ENCODE data around the gene HDAC5. TPM values are rescaled to one million over a fixed set of nuclear protein-coding genes. Genes with fewer than 3 reads are reported as not detected.
A peak's percentile ranks its signal among the peaks of the same experiment; 100 is the strongest.
"Not testable (repeated sequence)": the region's sequence is repeated elsewhere in the genome, so short reads cannot be mapped to it uniquely, and the experiment has no call there.

The HDAC5 gene
- total RNA-seq, 2 experiments from 2014 or later = 24.0 to 24.9 TPM

DNA sequence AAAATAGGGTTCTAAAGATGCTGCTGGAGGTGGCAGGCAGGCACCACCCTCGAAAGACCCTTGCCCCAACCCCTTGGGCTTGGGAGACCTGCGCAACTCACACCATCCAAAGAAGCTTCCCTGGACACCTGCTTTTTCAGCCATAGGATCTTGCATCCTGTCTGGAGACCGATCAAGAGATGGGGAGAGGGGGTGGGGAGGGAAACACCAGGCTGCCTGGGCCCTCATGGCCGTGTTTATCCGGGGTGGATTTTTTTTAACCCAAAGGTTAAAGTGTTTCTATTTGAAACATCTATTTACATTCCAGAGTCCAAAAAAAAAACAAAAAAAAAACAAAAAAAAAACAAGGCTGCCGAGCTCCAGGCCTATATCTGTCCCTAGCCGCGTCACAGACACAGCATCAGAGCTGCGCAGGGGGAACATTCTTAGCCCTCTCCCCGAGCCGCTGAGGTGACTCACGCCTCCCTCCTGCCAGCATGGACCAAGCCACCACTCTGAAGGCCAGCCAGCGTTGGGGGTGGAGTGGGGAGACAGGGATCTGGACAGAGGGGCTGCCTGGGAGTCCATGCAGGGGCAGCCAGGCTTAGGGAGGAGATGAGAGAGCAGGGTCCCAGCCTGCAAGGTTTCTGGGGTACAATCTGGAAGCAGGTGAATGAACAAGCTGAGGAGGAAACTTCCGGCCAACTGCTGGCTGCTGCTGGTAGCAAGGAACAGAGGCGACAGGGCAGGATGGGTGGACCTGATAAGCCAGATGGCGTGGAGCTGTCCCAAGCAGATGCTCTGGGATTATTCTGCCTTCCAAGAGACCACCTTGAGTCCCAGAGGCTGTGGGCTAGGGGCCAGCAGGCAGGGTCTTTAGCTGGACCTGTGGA, 14.8 kb downstream of the HDAC5 start:
- ChIA-PET POLR2A (interaction anchor here (0.6 to 1.6 kb wide), 2 partner anchors 78 to 181 kb away, joined by 3 to 5 read pairs; partner anchors contain the start of gene TMUB2), CTCF (interaction anchor here (0.8 kb wide), 1 partner anchor 15 kb away, joined by 3 read pairs; the partner anchor contains the start of gene HDAC5)
- DNase-seq (no peak), ATAC-seq (no peak)
- H3K9me3 Mint-ChIP-seq (ENCODE audit: insufficient read depth) = no peaks in the 10 kb centered on the region
- H3K27ac Mint-ChIP-seq = no peak overlapping the region
- no peaks in the 10 kb centered on the region for H3K36me3 Mint-ChIP-seq (ENCODE audit: low read depth)
- no peaks in the 10 kb centered on the region for H3K27me3 Mint-ChIP-seq (ENCODE audit: low read depth)
- peaks cover 29% of the 10 kb centered on the region for H3K4me1 Mint-ChIP-seq (ENCODE audit: low read depth)
- H3K4me3 Mint-ChIP-seq = no peak overlapping the region

DNA sequence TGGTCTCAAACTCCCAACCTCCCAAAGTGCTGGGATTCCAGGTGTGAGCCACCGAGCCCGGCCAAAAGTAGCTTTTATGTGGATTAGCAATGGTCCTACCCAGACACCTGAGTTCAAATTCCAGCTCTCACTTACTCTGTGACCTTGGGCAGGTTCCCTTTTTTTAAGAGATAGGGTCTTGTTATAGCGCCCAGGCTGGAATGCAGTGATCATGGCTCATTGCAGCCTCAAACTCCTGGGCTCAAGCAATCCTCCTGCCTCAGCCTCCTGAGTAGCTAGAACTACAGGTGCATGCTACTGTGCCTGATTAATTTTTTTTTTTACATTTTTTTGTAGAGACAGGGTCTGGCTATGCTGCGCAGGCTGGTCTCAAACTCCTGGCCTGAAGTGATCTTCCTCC, 16.6 kb downstream of the HDAC5 start:
- no peak overlapping the region for H3K4me3 Mint-ChIP-seq
- no peaks in the 10 kb centered on the region for H3K9me3 Mint-ChIP-seq (ENCODE audit: insufficient read depth)
- no peak overlapping the region for H3K27ac Mint-ChIP-seq
- H3K4me1 Mint-ChIP-seq (ENCODE audit: low read depth) = peaks cover 23% of the 10 kb centered on the region
- CTCF ChIA-PET = interaction anchor here (0.6 to 1.3 kb wide), 2 partner anchors 9 kb away, joined by 3 to 7 read pairs; no protein-coding TSS in a partner anchor
- no peaks in the 10 kb centered on the region for H3K27me3 Mint-ChIP-seq (ENCODE audit: low read depth)
- no peak for DNase-seq
- H3K36me3 Mint-ChIP-seq (ENCODE audit: low read depth) = no peaks in the 10 kb centered on the region
- POLR2A ChIA-PET = interaction anchor here (0.5 to 0.6 kb wide), 2 partner anchors 35 to 38 kb away, joined by 3 to 4 read pairs; no protein-coding TSS in a partner anchor
- ATAC-seq = no peak

DNA sequence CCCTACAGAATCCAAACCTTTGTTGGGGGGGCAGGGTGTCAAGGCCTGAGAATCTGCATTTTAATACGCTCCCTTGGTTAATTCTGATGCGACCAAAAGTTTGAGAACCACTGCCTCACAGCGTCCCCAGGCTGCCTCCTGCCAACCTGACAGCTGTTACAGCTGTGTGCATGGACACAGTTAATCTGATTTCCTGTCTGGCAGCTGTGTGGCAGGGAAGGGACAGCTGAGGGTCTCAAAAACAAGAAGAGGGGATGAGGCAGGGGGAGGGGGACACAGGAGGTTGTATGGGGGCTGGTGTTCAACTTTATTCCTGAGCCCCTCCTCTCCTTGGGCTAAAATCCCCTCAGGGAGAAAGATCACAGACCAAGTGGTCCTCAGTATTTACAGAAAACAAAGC, 17.5 kb downstream of the HDAC5 start:
- Mint-ChIP-seq H3K36me3 (ENCODE audit: low read depth) (no peaks in the 10 kb centered on the region), H3K27me3 (ENCODE audit: low read depth) (no peaks in the 10 kb centered on the region), H3K4me1 (ENCODE audit: low read depth) (peaks cover 14% of the 10 kb centered on the region), H3K27ac (no peak overlapping the region), H3K9me3 (ENCODE audit: insufficient read depth) (no peaks in the 10 kb centered on the region), H3K4me3 (no peak overlapping the region)
- CTCF ChIA-PET = interaction anchor here (1.2 to 1.3 kb wide), 2 partner anchors 10 kb away, joined by 3 to 7 read pairs; no protein-coding TSS in a partner anchor
- DNase-seq (no peak), ATAC-seq (no peak)
- POLR2A ChIA-PET = no interaction called here

DNA sequence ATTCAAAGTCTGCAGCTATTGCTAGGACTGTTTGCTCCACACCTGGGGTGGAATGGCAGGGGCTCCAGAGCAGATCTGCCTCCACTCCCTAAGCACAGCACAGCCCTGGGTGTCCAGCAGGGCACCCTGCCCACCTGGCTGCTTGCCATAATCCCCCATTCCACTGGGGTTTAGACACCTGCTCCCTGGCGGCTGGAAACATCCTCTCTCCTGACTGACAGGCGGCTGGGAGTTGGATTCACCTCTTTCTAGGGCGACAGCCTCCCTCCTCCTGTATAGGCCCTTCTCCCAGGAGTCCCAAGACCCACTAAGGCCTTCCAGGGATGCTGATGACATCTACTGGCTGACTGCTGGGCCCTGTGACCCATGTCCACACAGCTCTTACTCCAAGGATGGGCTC, 18.0 kb downstream of the HDAC5 start:
- peaks cover 10% of the 10 kb centered on the region for H3K4me1 Mint-ChIP-seq (ENCODE audit: low read depth)
- ChIA-PET CTCF (interaction anchor here (1.2 to 1.3 kb wide), 2 partner anchors 11 to 45 kb away, joined by 3 read pairs; no protein-coding TSS in a partner anchor), POLR2A (interaction anchor here (0.9 kb wide), 1 partner anchor 18 kb away, joined by 3 read pairs; the partner anchor contains the start of gene HDAC5)
- H3K9me3 Mint-ChIP-seq (ENCODE audit: insufficient read depth) = no peaks in the 10 kb centered on the region
- DNase-seq (no peak), ATAC-seq (no peak)
- no peaks in the 10 kb centered on the region for H3K27me3 Mint-ChIP-seq (ENCODE audit: low read depth)
- H3K4me3 Mint-ChIP-seq = no peak overlapping the region
- H3K36me3 Mint-ChIP-seq (ENCODE audit: low read depth) = no peaks in the 10 kb centered on the region
- H3K27ac Mint-ChIP-seq = no peak overlapping the region

DNA sequence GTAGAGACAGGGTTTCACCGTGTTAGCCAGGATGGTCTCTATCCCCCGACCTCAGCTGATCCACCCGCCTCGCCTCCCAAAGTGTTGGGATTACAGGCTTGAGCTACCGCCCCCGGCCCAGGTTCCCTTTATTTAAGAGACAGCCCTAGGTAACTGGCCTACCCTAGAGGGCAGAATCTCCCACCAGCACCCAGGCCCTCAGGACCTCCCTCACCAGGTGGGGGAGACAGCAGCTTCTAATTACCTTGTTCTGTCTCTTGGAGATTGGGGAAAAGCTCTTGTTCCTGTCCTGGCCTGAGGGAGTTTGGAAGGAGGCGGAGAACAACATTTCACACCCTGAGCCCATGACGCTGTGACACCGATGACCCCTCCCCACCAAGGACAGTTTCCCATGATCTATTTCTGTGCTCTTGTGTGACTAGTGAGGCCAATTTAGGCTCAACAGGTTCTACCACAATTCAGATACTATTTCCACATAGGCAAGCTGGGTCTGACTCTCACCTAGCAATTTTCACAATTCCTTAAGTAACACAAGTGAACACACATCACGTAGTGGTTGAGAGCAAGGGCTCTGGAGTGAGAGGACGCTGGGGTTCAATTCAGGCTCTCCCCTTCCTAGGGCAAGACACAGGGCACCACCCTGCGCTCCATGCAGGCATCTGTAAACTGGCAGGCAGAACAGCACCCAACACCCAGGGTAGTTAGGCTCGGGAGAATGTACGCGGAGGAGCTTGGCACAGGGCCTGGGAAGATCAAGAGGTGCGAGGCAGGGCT, 20.4 kb downstream of the HDAC5 start:
- Mint-ChIP-seq H3K27ac (no peak overlapping the region), H3K36me3 (ENCODE audit: low read depth) (no peaks in the 10 kb centered on the region), H3K9me3 (ENCODE audit: insufficient read depth) (no peaks in the 10 kb centered on the region), H3K4me1 (ENCODE audit: low read depth) (peaks cover 2% of the 10 kb centered on the region), H3K4me3 (no peak overlapping the region), H3K27me3 (ENCODE audit: low read depth) (no peaks in the 10 kb centered on the region)
- ChIA-PET CTCF (interaction anchor here (1.3 kb wide), 1 partner anchor 13 kb away, joined by 5 read pairs; no protein-coding TSS in a partner anchor), POLR2A (no interaction called here)
- DNase-seq = no peak
- ATAC-seq = no peak

DNA sequence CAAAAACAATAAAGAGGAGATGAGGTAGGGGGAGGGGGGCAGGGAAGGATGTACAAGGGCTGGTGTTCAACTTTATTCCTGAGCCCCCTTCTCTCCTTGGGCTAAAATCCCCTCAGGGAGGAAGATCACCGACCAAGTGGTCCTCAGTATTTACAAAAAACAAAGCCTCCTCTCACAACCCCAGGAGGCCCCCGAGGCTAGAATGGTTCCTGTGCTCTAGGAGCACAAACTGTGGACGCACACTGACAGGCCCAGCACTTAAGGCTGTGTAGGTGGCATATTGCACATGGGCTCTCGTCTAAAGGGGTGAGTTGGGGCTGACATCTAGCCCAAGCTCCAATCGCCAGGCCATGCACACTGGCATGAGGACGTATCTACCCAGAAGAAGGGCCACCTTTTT, 21.6 kb downstream of the HDAC5 start:
- H3K27me3 Mint-ChIP-seq (ENCODE audit: low read depth); POLR2A ChIA-PET; H3K9me3 Mint-ChIP-seq (ENCODE audit: insufficient read depth); H3K36me3 Mint-ChIP-seq (ENCODE audit: low read depth); H3K27ac Mint-ChIP-seq; DNase-seq; H3K4me3 Mint-ChIP-seq; ATAC-seq: not testable (repeated sequence)
- peaks cover 10% of the 10 kb centered on the region for H3K4me1 Mint-ChIP-seq (ENCODE audit: low read depth)
- CTCF ChIA-PET = interaction anchor here (1.3 kb wide), 1 partner anchor 14 kb away, joined by 5 read pairs; no protein-coding TSS in a partner anchor

DNA sequence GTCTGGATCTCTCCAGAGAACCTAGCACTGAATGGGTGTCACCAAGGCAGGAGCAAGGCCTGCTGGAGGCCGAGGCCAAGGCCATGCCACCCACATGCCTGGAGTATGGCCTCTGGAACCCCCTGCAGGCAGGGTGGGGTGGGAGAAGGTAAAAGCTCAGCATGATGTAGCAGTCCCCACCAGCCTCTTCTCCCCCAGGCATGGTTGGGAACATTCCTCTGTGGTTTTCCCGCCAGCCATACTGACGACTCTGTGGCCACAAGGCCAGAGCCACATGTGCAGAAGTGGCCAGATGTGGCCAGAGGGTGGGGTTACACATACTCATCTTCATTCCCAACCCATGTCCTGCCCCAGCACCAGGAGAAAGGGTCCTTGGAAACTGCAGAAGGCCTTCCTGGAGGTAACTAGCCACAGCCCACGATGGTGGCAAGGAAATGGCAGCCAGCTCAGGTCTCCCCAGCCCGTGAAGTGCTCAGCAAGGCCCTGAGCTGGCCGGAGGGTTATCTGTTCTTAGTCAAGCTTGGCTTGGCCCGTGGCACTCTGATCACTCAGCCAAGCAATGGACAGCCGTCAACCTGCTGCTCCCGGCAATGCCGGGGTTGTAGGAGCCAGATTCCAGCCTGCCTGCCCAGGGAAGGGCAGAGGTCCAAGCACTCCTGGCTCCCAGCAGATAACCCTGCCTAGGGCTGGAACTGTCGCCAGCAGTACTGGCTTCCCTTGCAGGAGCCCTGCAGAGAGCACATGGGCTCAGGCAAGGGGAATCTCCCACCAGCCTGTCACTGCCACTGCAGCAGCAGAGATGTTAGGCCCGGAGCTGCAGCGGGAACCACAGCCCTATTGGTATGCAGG, 26.1 kb downstream of the HDAC5 start:
- no peaks in the 10 kb centered on the region for H3K27me3 Mint-ChIP-seq (ENCODE audit: low read depth)
- DNase-seq (no peak), ATAC-seq (no peak)
- H3K9me3 Mint-ChIP-seq (ENCODE audit: insufficient read depth) = no peaks in the 10 kb centered on the region
- H3K4me3 Mint-ChIP-seq = no peak overlapping the region
- peaks cover 19% of the 10 kb centered on the region for H3K4me1 Mint-ChIP-seq (ENCODE audit: low read depth)
- POLR2A ChIA-PET = no interaction called here
- CTCF ChIA-PET = interaction anchor here (1.2 to 1.9 kb wide), 2 partner anchors 10 to 18 kb away, joined by 3 to 5 read pairs; no protein-coding TSS in a partner anchor
- H3K36me3 Mint-ChIP-seq (ENCODE audit: low read depth) = peaks cover 1% of the 10 kb centered on the region
- H3K27ac Mint-ChIP-seq = peak overlapping the region; percentile 60

DNA sequence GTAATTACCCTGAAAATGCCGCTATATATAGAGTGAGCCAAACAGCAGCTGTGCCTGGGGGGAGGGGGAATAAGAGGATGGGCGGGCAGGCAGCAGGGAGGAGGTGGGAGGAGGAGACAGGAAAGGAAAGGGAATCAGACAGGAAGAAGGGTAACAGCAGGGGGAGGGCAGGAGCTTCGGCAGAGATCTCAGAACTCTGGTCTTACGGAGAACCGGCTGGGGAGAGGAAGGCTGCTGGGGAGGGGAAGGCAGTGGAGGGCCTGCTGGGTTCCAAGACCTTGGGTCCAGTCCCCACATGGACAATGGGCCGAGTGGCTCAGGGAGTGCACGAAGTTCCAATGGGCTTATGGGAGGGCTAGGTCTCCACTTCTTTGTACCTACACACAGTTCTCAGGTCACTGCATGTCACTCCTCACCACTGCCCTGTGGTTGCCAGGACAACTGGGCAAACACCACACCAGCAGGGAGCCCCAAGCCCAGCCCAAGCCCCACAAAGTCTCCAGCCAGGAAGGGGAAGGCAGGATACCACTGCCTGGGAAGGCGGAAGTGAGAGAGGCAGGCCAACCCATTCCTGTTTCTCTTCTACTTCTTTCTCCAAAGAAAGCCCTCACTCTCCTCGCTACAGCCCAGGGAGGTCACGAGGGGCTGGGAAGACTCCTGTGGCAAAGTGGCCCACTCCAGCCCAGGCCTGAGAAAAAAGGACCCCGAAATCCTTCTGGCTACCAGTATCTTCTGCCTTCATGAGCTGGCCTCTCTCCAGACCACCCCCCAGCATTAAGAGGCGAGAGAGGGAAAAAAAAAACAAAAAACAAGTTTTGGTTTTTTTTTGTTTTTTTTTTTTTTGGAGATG, 27.6 kb downstream of the HDAC5 start:
- Mint-ChIP-seq H3K27ac (peak overlapping the region; percentile 22), H3K9me3 (ENCODE audit: insufficient read depth) (no peaks in the 10 kb centered on the region), H3K4me3 (no peak overlapping the region), H3K36me3 (ENCODE audit: low read depth) (peaks cover 1% of the 10 kb centered on the region), H3K27me3 (ENCODE audit: low read depth) (no peaks in the 10 kb centered on the region), H3K4me1 (ENCODE audit: low read depth) (peaks cover 19% of the 10 kb centered on the region)
- ATAC-seq (peak; percentile 29), DNase-seq (no peak)
- ChIA-PET POLR2A (no interaction called here), CTCF (interaction anchor here (1.9 kb wide), 1 partner anchor 20 kb away, joined by 5 read pairs; no protein-coding TSS in a partner anchor)

DNA sequence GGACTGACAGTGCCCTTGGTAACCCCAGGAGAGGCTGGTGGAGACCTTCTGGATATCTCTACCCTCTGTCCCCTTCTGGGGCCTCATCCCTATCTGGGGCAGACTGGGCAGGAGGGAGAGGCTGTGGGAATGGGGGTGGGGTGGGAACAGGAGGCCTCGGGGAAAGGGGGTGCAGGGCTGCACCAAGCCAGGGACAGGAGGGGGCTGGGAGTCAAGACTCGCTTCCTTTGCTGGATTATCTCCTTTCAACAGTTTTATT, 28.1 kb downstream of the HDAC5 start:
- peaks cover 1% of the 10 kb centered on the region for H3K36me3 Mint-ChIP-seq (ENCODE audit: low read depth)
- H3K4me1 Mint-ChIP-seq (ENCODE audit: low read depth) = peaks cover 19% of the 10 kb centered on the region
- H3K9me3 Mint-ChIP-seq (ENCODE audit: insufficient read depth) = no peaks in the 10 kb centered on the region
- ChIA-PET CTCF (interaction anchor here (0.6 kb wide), 1 partner anchor 732 kb away, joined by 3 read pairs; no protein-coding TSS in a partner anchor), POLR2A (no interaction called here)
- DNase-seq (no peak), ATAC-seq (no peak)
- no peak overlapping the region for H3K4me3 Mint-ChIP-seq
- no peaks in the 10 kb centered on the region for H3K27me3 Mint-ChIP-seq (ENCODE audit: low read depth)
- no peak overlapping the region for H3K27ac Mint-ChIP-seq

DNA sequence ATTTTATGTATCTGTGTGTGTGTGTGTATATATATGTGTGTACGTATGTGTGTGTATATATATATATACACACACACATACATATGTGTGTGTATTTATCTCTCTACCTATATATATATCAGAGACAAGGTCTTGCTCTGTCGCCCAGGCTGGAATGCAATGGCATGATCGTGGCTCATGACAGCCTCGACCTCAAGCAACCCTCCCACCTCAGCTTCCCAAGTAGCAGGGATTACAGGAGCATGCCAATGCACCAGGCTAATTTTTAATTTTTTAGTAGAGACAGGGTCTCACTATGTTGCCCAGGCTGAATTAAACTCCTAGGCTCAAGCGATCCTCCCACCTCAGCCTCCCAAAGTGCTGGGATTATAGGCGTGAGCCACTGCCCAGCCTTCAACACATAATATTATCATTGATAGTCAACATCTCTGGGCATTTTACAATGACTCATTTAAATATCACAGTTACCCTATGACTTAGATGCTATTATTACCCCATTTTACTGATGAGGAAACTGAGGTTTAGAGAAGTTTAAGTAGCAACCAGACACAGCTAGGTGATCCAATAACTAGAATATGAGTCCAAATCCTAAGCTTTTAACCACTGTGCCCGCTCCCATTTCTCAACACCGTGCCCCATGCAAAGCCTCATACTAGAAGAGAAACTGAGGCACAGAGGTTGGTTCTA, 28.6 kb downstream of the HDAC5 start:
- Mint-ChIP-seq H3K27me3 (ENCODE audit: low read depth) (no peaks in the 10 kb centered on the region), H3K27ac (no peak overlapping the region), H3K9me3 (ENCODE audit: insufficient read depth) (no peaks in the 10 kb centered on the region), H3K4me3 (no peak overlapping the region), H3K36me3 (ENCODE audit: low read depth) (peaks cover 1% of the 10 kb centered on the region), H3K4me1 (ENCODE audit: low read depth) (peaks cover 19% of the 10 kb centered on the region)
- no peak for ATAC-seq
- no peak for DNase-seq
- CTCF ChIA-PET = interaction anchor here (0.6 to 0.9 kb wide), 2 partner anchors 29 to 732 kb away, joined by 3 read pairs; partner anchors contain the start of gene HDAC5
- POLR2A ChIA-PET = no interaction called here
